ENCODE data around the gene ALDH1A2.

The ALDH1A2 gene

GRCh38 chr15:57943171-57943570 is 122.3 kb downstream of the ALDH1A2 start:
- no peak for DNase-seq

GRCh38 chr15:57941816-57942215 is 123.7 kb downstream of the ALDH1A2 start:
- no peak for DNase-seq

GRCh38 chr15:57932348-57932747 is 133.2 kb downstream of the ALDH1A2 start:
- DNase-seq = no peak

GRCh38 chr15:57931570-57931969 is 133.9 kb downstream of the ALDH1A2 start:
- no peak for DNase-seq

DNA sequence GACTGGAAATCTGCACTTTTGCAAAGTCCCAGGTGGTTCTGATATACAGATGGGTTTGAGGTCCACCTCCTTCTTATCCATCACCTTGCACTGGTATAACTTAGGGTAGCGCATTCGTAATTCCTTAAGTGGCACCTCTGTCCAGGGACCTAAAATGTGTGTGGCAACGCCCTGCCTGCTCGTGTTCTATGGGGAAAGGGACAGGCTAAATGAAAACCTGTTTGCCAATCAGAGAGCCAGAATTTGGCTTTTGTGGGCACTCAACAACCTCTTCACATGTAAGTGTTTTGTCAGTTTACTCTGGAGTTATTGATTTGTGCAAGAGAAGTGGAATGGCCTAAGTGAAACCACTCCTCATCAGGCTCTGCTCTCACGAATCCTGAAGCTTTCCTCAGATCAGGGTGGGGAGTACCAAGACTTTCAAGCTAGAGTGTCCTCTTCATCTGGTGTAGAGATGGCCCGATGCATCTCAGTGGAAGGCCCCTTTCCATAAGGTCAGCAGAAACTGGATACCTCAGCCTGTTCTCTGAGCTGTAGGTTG is 138.3 kb downstream of the ALDH1A2 start:
- DNase-seq = no peak

DNA sequence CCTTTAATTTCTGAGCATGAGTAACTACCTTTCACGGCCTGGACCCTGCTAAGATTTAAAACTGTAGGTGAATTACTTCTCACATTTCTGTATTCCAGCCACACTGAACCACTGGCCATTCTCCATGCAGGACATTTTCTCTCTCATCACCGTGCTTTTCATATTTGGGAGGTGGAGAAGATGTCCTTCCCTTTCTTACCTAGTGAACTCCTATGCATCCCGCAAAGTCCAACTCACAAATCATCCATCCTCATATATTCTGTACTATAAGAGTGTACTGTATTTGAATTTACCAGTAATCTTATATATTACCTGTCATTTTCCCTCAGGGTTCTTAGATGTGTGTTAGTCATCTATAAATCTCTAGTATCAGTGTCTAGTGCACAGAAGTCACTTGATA is 139.9 kb downstream of the ALDH1A2 start:
- no peak for DNase-seq

- no peak for DNase-seq
Observed at GRCh38 chr15:57924598-57924997, 140.9 kb downstream of the ALDH1A2 start.

- no peak for DNase-seq
Observed at GRCh38 chr15:57923750-57924149, 141.8 kb downstream of the ALDH1A2 start.

DNA sequence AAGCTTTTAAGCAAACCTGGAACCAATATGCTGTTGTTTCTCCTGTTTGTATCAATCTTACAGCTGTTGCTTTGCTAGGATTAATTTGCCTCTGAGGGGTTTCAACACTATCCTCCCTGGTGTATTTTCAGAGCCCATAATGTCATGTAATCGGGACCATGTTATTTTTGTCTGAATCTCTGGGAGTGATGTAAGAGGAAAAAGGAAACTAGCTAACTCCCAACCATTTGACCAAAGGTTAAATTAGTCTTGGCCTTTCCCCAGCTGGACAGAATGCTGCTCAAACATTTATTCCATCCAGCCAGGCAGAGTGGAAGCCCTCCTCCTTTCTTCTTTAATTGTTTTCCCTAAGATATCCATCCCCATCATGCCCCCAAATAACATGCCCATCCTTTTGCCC is 142.2 kb downstream of the ALDH1A2 start:
- no peak for DNase-seq

GRCh38 chr15:57922776-57923175 is 142.7 kb downstream of the ALDH1A2 start:
- DNase-seq = no peak

GRCh38 chr15:57921371-57921770 is 144.1 kb downstream of the ALDH1A2 start:
- no peak for DNase-seq

DNA sequence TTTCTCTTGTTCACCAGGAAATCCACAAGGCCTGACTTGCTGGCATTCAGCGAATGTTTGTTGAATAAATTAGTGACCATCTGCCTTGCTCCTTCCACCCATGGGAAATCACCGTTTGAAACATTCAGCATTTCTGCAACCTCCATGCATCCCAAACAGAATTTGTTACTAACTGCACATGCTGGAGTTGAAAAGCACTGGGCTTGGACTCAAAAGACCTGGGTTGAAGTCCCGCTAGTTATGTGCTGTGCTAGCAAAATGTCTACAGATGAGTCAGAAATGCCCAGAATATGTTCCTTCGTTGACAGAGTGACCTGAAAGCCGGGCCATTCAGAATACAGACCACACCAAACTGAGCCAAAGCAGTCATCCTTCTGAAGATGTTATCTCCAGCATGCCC is 144.6 kb downstream of the ALDH1A2 start:
- DNase-seq = no peak

DNA sequence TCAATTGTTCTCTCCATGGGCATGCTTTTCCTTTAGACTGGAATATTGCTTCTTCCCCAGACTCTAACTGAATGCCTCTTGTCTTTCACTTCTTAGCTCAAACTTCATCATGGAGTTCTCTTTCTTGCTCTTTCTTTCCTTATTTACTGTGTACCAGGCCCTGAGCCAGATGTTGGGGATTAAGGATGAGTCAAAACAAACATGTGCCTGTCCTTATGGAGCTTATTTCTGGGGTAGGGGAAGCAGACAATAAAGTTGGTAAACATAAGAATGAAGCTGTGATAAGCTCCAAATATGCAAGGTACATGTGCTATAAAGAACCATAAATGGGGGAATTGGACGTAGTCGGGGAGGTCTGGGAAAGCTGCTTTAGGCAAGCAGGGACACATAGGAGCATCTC is 145.8 kb downstream of the ALDH1A2 start:
- no peak for DNase-seq

DNA sequence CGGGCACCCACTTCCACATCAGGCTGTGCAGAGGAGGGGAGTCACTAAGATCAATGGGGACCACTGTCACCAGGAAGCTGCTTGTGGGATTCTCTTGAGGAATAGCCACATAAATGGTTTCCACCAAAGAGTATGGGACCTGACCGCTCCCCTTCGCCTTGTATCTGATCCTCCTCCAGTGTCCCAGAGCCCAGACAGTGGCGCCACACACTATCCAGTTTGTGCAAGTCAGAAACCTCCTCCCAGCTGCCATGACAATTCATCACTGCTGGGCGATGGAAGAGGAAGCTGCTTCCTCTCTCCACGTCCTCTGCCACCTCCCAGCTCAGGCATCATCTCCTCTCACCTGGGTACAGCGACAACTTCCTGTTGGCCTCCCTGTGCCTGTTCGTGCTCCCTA is 147.5 kb downstream of the ALDH1A2 start:
- no peak for DNase-seq

DNA sequence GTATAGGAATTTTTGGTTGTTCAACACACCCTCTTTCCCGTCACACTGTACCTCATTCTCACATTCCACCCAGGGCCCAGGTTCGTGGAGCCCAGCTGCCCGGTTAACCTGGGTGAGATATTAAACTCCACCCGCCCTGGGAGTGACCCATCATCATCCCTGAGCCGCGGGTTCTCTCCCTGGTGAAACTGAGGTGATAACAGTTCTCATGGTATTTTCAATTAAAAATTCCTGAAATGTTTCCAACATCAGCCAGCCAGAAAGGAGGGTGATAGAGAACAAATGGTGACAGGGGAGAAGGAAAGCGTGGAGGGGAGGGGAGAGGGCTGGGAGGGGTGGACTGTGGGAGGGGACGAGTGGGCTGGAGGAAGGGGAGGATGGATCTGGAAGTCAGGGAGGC is 148.8 kb downstream of the ALDH1A2 start:
- no peak for DNase-seq

DNA sequence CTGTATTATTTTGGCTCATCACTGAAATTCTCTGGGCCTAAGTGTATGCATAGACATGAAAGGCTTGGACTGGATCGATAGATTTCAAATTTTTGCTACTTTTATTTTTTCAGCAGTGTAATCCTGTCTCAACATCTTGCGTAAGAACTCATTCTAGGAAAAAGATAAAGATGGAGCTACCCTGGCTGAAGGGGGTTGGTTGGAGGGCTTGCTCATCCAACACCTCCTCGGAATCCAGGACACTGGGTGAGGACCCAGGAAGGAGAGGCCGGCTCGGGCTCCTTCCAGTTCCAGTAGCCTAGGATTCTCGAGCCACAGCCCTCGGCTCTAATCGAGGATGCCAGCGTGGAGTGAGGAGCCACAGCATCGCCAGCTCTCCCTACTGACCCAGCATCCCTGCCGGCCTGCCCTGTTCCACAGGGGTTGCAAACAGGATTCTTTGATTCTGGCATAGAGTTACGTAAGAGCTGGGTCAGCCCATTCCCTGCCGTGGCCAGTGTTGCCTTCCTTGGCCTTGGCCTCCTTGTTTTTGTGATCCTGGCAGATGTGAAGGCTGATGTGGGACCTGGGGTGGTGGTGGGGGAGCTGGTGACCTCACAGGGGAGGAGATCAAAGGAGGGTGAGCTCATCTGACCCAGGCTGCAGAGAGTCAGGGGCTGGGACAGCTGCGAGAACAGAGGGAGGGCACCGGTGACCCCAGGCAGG is 149.5 kb downstream of the ALDH1A2 start:
- no peak for DNase-seq

GRCh38 chr15:57914350-57915055 is 151.0 kb downstream of the ALDH1A2 start:
- DNase-seq = peak in 1 of 2 experiments; percentile 31

GRCh38 chr15:57911247-57911646 is 154.3 kb downstream of the ALDH1A2 start:
- no peak for DNase-seq

- DNase-seq = no peak
Observed at GRCh38 chr15:57910672-57911071, 154.8 kb downstream of the ALDH1A2 start.

GRCh38 chr15:57909388-57909787 is 156.1 kb downstream of the ALDH1A2 start:
- DNase-seq = no peak

GRCh38 chr15:57903626-57904025 is 161.9 kb downstream of the ALDH1A2 start:
- DNase-seq = no peak

All from NCI-H2081 (cell line).